Liver (tissue), 9 donors: Measurements from ENCODE around the gene UBL3. TPM values are rescaled to one million over a fixed set of nuclear protein-coding genes. Genes with fewer than 3 reads are reported as not detected.

Source experiments
- DNase-seq: peaks from one replicate; pipeline ENCODE4 v3.0.0-alpha.2; 2017; ENCODE audit warnings: low spot score
- H3K27ac ChIP-seq, 2 donors: one replicate each; pipeline ENCODE4 v1.7.0; 2013; ENCODE audit warnings: inconsistent platforms in 2 of 2, low read length in 2 of 2, control low read depth in 1 of 2, low read depth in 1 of 2, mild to moderate bottlenecking in 1 of 2
- H3K27me3 ChIP-seq, 4 donors: one replicate each; pipeline versions ENCODE4 v1.6.1 to v1.7.0; 2013; ENCODE audit warnings: low read length in 3 of 4, inconsistent platforms in 1 of 4, mild to moderate bottlenecking in 1 of 4, moderate library complexity in 1 of 4; ENCODE audit not compliant: control insufficient read depth in 4 of 4, insufficient read depth in 4 of 4
- H3K36me3 ChIP-seq, 4 donors: one replicate each; pipeline versions ENCODE4 v1.6.1 to v1.7.0; 2013; ENCODE audit warnings: low read length in 3 of 4, mild to moderate bottlenecking in 3 of 4, low read depth in 1 of 4, moderate library complexity in 1 of 4; ENCODE audit not compliant: control insufficient read depth in 4 of 4, insufficient read depth in 3 of 4
- H3K4me1 ChIP-seq, 4 donors: one replicate each; pipeline versions ENCODE4 v1.6.1 to v1.7.0; 2013; ENCODE audit warnings: low read length in 3 of 4, mild to moderate bottlenecking in 3 of 4, moderate library complexity in 1 of 4; ENCODE audit not compliant: control insufficient read depth in 4 of 4, insufficient read depth in 4 of 4
- H3K4me3 ChIP-seq, 3 donors: one replicate each; pipeline versions ENCODE4 v1.6.1 to v1.7.0; 2013; ENCODE audit warnings: low read length in 3 of 3, control low read depth in 1 of 3, low read depth in 1 of 3, mild to moderate bottlenecking in 1 of 3
- H3K9ac ChIP-seq, 2 donors: one replicate each; pipeline ENCODE4 v1.7.0; 2013; ENCODE audit warnings: low read length in 2 of 2, mild to moderate bottlenecking in 2 of 2, moderate library complexity in 2 of 2, control low read depth in 1 of 2, low read depth in 1 of 2
- H3K9me3 ChIP-seq, 4 donors: one replicate each; pipeline versions ENCODE4 v1.6.1 to v1.7.0; 2013; ENCODE audit warnings: low read length in 3 of 4; ENCODE audit not compliant: control insufficient read depth in 4 of 4
- ATF3 ChIP-seq: IDR thresholded peaks from 2 replicates; pipeline ENCODE4 v1.6.1; 2016; ENCODE audit warnings: antibody characterized with exemption
- EGR1 ChIP-seq, 2 donors: IDR thresholded peaks; 2 replicates each; pipeline ENCODE4 v1.6.1; 2016 to 2018; ENCODE audit warnings: antibody characterized with exemption in 2 of 2, low read depth in 2 of 2
- FOXA1 ChIP-seq: IDR thresholded peaks from 2 replicates; pipeline ENCODE4 v1.6.1; 2016; ENCODE audit warnings: antibody characterized with exemption
- FOXA2 ChIP-seq: IDR thresholded peaks from 2 replicates; pipeline ENCODE4 v1.6.1; 2016; ENCODE audit warnings: antibody characterized with exemption
- GABPA ChIP-seq, 2 donors: IDR thresholded peaks in 1 of 2; conservative IDR thresholded peaks in 1 of 2; 2 replicates each; pipeline ENCODE4 v1.6.1; 2016; ENCODE audit warnings: antibody characterized with exemption in 2 of 2, mild to moderate bottlenecking in 1 of 2, moderate library complexity in 1 of 2
- HNF4A ChIP-seq, 2 donors: conservative IDR thresholded peaks; 2 replicates each; pipeline ENCODE4 v1.6.1; 2016; ENCODE audit warnings: antibody characterized with exemption in 2 of 2, mild to moderate bottlenecking in 2 of 2
- HNF4G ChIP-seq: IDR thresholded peaks from 2 replicates; pipeline ENCODE4 v1.6.1; 2016; ENCODE audit warnings: antibody characterized with exemption
- JUND ChIP-seq, 2 donors: IDR thresholded peaks; 2 replicates each; pipeline ENCODE4 v1.6.1; 2016; ENCODE audit warnings: antibody characterized with exemption in 2 of 2
- MAX ChIP-seq: IDR thresholded peaks from 2 replicates; pipeline ENCODE4 v1.6.1; 2016; ENCODE audit warnings: antibody characterized with exemption
- NR2F2 ChIP-seq: IDR thresholded peaks from 2 replicates; pipeline ENCODE4 v1.6.1; 2016; ENCODE audit warnings: antibody characterized with exemption
- RAD21 ChIP-seq, 2 donors: IDR thresholded peaks; 2 replicates each; pipeline ENCODE4 v1.6.1; 2016; ENCODE audit warnings: antibody characterized with exemption in 2 of 2, mild to moderate bottlenecking in 2 of 2
- REST ChIP-seq: IDR thresholded peaks from 2 replicates; pipeline ENCODE4 v1.6.1; 2016; ENCODE audit warnings: antibody characterized with exemption, mild to moderate bottlenecking
- RXRA ChIP-seq, 2 donors: IDR thresholded peaks; 2 replicates each; pipeline ENCODE4 v1.6.1; 2017 to 2018; ENCODE audit warnings: antibody characterized with exemption in 2 of 2, mild to moderate bottlenecking in 1 of 2
- SP1 ChIP-seq: IDR thresholded peaks from 2 replicates; pipeline ENCODE4 v1.6.1; 2018; ENCODE audit warnings: antibody characterized with exemption, mild to moderate bottlenecking
- TAF1 ChIP-seq: conservative IDR thresholded peaks from 2 replicates; pipeline ENCODE4 v1.6.1; 2016; ENCODE audit warnings: antibody characterized with exemption, mild to moderate bottlenecking
- YY1 ChIP-seq: IDR thresholded peaks from 2 replicates; pipeline ENCODE4 v1.6.1; 2016; ENCODE audit warnings: antibody characterized with exemption, mild to moderate bottlenecking
- WGBS: extraction: QIAGEN DNeasy Blood & Tissue Kit; methylation state at CpG from one replicate; pipeline ENCODE4 v1.1.7; 2013; 5-methylcytosine and 5-hydroxymethylcytosine counted together
- polyA plus RNA-seq, 2 donors: library from polyadenylated mRNA; stranded (reverse) in 1 of 2; unstranded in 1 of 2; fragments of 200-250 nt in 1 of 2; fragments of >200 nt in 1 of 2; fragmentation: Nextera tagmentation in 1 of 2; extraction: Ambion mirVana in 1 of 2; gene quantifications; one replicate each; pipeline versions ENCODE4 v1.2.1 to v1.2.3, GENCODE V29; 2013 to 2015
- total RNA-seq, 2 donors: library from RNA; depleted of rRNA; stranded (reverse); fragments of >200 nt; gene quantifications; one replicate each; pipeline ENCODE4 v1.2.3, GENCODE V29; 2014
- TF ChIP-seq, protein P1 (sequence below): IDR thresholded peaks from 2 replicates; pipeline ENCODE4 v1.6.1; 2016; ENCODE audit warnings: antibody characterized with exemption
- TF ChIP-seq, protein P2 (sequence below): fragments of 150-350 bp; IDR thresholded peaks from 2 replicates; pipeline ENCODE4 v1.5.1; 2017; ENCODE audit warnings: improper control_type of control experiment, low read depth, low read length; ENCODE audit not compliant: missing input control
- donor health status: healthy.
- donor health status: healthy.
- donor health status: healthy.
- donor health status: healthy.
- donor health status: healthy.

UBL3 gene
- total and polyA plus RNA-seq, 4 donors: 13.9 to 21.3 (median 15.9) TPM

- TF ChIP-seq, protein P1, sequence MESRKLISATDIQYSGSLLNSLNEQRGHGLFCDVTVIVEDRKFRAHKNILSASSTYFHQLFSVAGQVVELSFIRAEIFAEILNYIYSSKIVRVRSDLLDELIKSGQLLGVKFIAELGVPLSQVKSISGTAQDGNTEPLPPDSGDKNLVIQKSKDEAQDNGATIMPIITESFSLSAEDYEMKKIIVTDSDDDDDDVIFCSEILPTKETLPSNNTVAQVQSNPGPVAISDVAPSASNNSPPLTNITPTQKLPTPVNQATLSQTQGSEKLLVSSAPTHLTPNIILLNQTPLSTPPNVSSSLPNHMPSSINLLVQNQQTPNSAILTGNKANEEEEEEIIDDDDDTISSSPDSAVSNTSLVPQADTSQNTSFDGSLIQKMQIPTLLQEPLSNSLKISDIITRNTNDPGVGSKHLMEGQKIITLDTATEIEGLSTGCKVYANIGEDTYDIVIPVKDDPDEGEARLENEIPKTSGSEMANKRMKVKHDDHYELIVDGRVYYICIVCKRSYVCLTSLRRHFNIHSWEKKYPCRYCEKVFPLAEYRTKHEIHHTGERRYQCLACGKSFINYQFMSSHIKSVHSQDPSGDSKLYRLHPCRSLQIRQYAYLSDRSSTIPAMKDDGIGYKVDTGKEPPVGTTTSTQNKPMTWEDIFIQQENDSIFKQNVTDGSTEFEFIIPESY: no peak
- TF ChIP-seq HNF4A (conservative IDR thresholded peaks at IDR 0.05): peak; percentile 62 to 64
Observed at GRCh38 chr13:29810898-29811297, 39.5 kb downstream of the UBL3 start (continued).

- Histone ChIP-seq H3K27me3 (no peaks in the 10 kb centered on the region), H3K9ac (no peak overlapping the region), H3K4me1 (peaks cover 15 to 41% (median 37%) of the 10 kb centered on the region in 4 donors), H3K9me3 (no peaks in the 10 kb centered on the region), H3K27ac (peak overlapping the region; percentile 9 to 27), H3K4me3 (peak overlapping the region in 1 of 3 donors; percentile 30), H3K36me3 (no peaks in the 10 kb centered on the region)
- WGBS: 22% methylated on average over 2 of the region's 2 CpGs
- no peak for DNase-seq
- TF ChIP-seq JUND (IDR thresholded peaks at IDR 0.05) (peak in 1 of 2 donors; percentile 31), RXRA (IDR thresholded peaks at IDR 0.05) (peak; percentile 37 to 49), HNF4G (no peak), TAF1 (peak; percentile 25), SP1 (peak; percentile 58), RAD21 (IDR thresholded peaks at IDR 0.05) (no peak), FOXA1 (no peak), MAX (peak; percentile 11), NR2F2 (peak; percentile 48), REST (no peak), GABPA (IDR thresholded peaks at IDR 0.05 in 1 of 2, conservative IDR thresholded peaks at IDR 0.05 in 1 of 2) (no peak), YY1 (no peak), HNF4A (conservative IDR thresholded peaks at IDR 0.05) (peak in 1 of 2 donors; percentile 48), ATF3 (no peak), EGR1 (IDR thresholded peaks at IDR 0.05; ENCODE audit: low read depth in 2 of 2) (no peak), FOXA2 (peak; percentile 39)
- TF ChIP-seq, protein P1: peak; percentile 29
- TF ChIP-seq, protein P2, sequence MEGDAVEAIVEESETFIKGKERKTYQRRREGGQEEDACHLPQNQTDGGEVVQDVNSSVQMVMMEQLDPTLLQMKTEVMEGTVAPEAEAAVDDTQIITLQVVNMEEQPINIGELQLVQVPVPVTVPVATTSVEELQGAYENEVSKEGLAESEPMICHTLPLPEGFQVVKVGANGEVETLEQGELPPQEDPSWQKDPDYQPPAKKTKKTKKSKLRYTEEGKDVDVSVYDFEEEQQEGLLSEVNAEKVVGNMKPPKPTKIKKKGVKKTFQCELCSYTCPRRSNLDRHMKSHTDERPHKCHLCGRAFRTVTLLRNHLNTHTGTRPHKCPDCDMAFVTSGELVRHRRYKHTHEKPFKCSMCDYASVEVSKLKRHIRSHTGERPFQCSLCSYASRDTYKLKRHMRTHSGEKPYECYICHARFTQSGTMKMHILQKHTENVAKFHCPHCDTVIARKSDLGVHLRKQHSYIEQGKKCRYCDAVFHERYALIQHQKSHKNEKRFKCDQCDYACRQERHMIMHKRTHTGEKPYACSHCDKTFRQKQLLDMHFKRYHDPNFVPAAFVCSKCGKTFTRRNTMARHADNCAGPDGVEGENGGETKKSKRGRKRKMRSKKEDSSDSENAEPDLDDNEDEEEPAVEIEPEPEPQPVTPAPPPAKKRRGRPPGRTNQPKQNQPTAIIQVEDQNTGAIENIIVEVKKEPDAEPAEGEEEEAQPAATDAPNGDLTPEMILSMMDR: no peak
Observed at GRCh38 chr13:29810145-29810742, 40.2 kb downstream of the UBL3 start.
